Gastroesophageal sphincter (tissue), 4 donors: ENCODE results near the gene TEX13B. TPM values are rescaled to one million over a fixed set of nuclear protein-coding genes. Genes with fewer than 3 reads are reported as not detected.

Experiments
- ATAC-seq: fragments of 150-250 bp; one replicate; pipeline ENCODE4 v1.9.1; 2016; ENCODE audit warnings: mild to moderate bottlenecking, moderate library complexity
- H3K27ac ChIP-seq, 4 donors: fragments of 200-600 bp; sonication (generic) in 3 of 4; 1 replicate in 3 of 4; 2 replicates in 1 of 4; pipeline ENCODE4 v1.5.1; 2016 to 2019
- H3K27me3 ChIP-seq: fragments of 200-600 bp; sonication (generic); one replicate; pipeline ENCODE4 v1.5.1; 2019
- H3K36me3 ChIP-seq, 2 donors: fragments of 200-600 bp; sonication (generic); one replicate each; pipeline ENCODE4 v1.5.1; 2019; ENCODE audit warnings: control low read depth in 1 of 2
- H3K4me1 ChIP-seq, 3 donors: fragments of 200-600 bp; sonication (generic); 1 replicate in 2 of 3; 2 replicates in 1 of 3; pipeline ENCODE4 v1.5.1; 2016 to 2019; ENCODE audit warnings: control low read depth in 2 of 3
- H3K4me3 ChIP-seq, 2 donors: fragments of 200-600 bp; sonication (generic); one replicate each; pipeline ENCODE4 v1.5.1; 2019; ENCODE audit warnings: mild to moderate bottlenecking in 1 of 2, moderate library complexity in 1 of 2
- H3K9me3 ChIP-seq, 3 donors: fragments of 200-600 bp; sonication (generic); one replicate each; pipeline ENCODE4 v1.5.1; 2017 to 2019; ENCODE audit warnings: control low read depth in 2 of 3
- CTCF ChIP-seq, 4 experiments: fragments of 200-600 bp in 2 of 4; fragments of 450-650 bp in 2 of 4; sonication (generic) in 1 of 4; IDR thresholded peaks; one replicate each; pipeline ENCODE4 v1.5.1; 2017 to 2019; ENCODE audit warnings: antibody characterized with exemption in 4 of 4, mild to moderate bottlenecking in 2 of 4, moderate library complexity in 2 of 4
- EP300 ChIP-seq: sonication (generic); formaldehyde crosslinking; IDR thresholded peaks from one replicate; pipeline ENCODE4 v1.6.1; 2017; ENCODE audit warnings: antibody characterized with exemption, mild to moderate bottlenecking
- POLR2A ChIP-seq, 2 donors: fragments of 450-650 bp; IDR thresholded peaks; one replicate each; pipeline ENCODE4 v1.6.1; 2017; ENCODE audit warnings: antibody characterized with exemption in 2 of 2, mild to moderate bottlenecking in 2 of 2, moderate library complexity in 1 of 2
- POLR2AphosphoS5 ChIP-seq: sonication (generic); formaldehyde crosslinking; IDR thresholded peaks from one replicate; pipeline ENCODE4 v1.6.1; 2017; ENCODE audit warnings: antibody characterized with exemption
- WGBS, 2 donors: methylation state at CpG; one replicate each; pipeline ENCODE4 v1.1.5; 2018; ENCODE audit warnings: low coverage in 1 of 2; 5-methylcytosine and 5-hydroxymethylcytosine counted together
- total RNA-seq, 4 donors: library from RNA; depleted of rRNA; stranded (reverse); fragments of >200 nt; gene quantifications; one replicate each; pipeline ENCODE4 v1.1.0, GENCODE V29; 2016

Gene TEX13B
- total RNA-seq, 4 donors from 2014 or later = not detected

GRCh38 chrX:108001218-108001814 lies 19.1 kb upstream of the TEX13B start:
- H3K27ac ChIP-seq = no peak overlapping the region
- 28 to 43% methylated on average over 4 to 5 of the region's 11 CpGs for WGBS, 2 donors
- TF ChIP-seq POLR2AphosphoS5 (no peak), CTCF (IDR thresholded peaks at IDR 0.05) (peak in 1 of 4 experiments; percentile 23), POLR2A (IDR thresholded peaks at IDR 0.05) (no peak)

DNA sequence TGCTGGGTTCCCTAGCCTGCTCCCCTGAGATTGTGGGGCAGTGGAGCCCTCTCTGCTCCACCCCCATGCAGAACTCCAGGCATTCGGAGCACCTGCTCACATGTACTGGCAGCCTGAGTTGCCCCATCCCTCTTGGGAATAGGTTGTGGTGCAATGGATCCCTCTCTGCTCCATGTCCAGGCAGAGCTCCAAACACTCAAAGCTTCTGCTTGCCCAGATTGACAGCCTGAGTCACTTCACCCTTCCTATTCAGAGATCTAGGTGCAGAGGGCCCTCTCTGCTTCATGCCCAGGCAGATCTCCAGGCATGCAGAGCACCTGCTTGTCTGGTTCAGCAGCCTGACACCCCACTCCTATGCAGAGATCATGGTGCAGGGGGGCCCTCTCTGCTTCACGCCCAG lies 18.6 kb upstream of the TEX13B start:
- Histone ChIP-seq H3K27me3 (no peaks in the 10 kb centered on the region), H3K36me3 (no peaks in the 10 kb centered on the region), H3K4me1 (no peaks in the 10 kb centered on the region), H3K27ac (no peak overlapping the region), H3K4me3 (no peak overlapping the region), H3K9me3 (no peaks in the 10 kb centered on the region)
- TF ChIP-seq POLR2AphosphoS5 (no peak), EP300 (no peak), CTCF (IDR thresholded peaks at IDR 0.05) (no peak), POLR2A (IDR thresholded peaks at IDR 0.05) (no peak)
- WGBS, 2 donors = no CpG with 5 or more reads among the region's 2 CpGs
- no peak for ATAC-seq

More at GRCh38 chrX:108001218-108001814, 19.1 kb upstream of the TEX13B start:
- no peaks in the 10 kb centered on the region for H3K9me3 ChIP-seq
- H3K36me3 ChIP-seq = no peaks in the 10 kb centered on the region
- no peak for ATAC-seq
- H3K27me3 ChIP-seq = no peaks in the 10 kb centered on the region
- H3K4me3 ChIP-seq = no peak overlapping the region
- H3K4me1 ChIP-seq = no peaks in the 10 kb centered on the region

- no peak for ATAC-seq
- H3K36me3 ChIP-seq = no peaks in the 10 kb centered on the region
- WGBS, 2 donors = 74 to 76% methylated on average over 4 to 5 of the region's 6 CpGs
- H3K4me1 ChIP-seq = no peaks in the 10 kb centered on the region
- H3K4me3 ChIP-seq = no peak overlapping the region
- H3K27ac ChIP-seq = no peak overlapping the region
- no peak for TF ChIP-seq CTCF (IDR thresholded peaks at IDR 0.05)
- no peak for TF ChIP-seq POLR2A (IDR thresholded peaks at IDR 0.05)
- no peak for TF ChIP-seq EP300
- no peak for TF ChIP-seq POLR2AphosphoS5
- no peaks in the 10 kb centered on the region for H3K27me3 ChIP-seq
- no peaks in the 10 kb centered on the region for H3K9me3 ChIP-seq
Measured at GRCh38 chrX:107996124-107996523, 14.0 kb upstream of the TEX13B start.

DNA sequence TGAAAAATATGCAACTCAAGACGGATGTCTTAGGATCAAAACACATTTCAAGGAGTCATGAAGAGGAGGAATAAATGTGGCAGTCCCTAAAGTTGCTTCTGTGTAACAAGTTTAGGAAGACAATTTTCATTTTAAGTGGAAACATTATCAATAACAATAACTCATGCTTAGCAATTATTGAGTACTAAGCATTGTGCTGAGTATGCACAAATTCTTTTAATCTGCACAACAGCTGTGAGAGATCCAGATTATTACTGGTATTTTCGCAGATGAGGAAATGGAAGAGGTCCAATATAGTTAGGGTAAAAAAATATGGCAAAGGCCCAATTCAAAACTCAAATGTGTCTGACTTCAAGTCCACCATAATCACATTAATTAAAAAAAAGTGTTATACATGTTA lies 2.9 kb upstream of the TEX13B start:
- TF ChIP-seq POLR2AphosphoS5 = no peak
- TF ChIP-seq CTCF (IDR thresholded peaks at IDR 0.05) = no peak
- no peak for TF ChIP-seq EP300
- TF ChIP-seq POLR2A (IDR thresholded peaks at IDR 0.05) = no peak
- Histone ChIP-seq H3K4me1 (no peaks in the 10 kb centered on the region), H3K27me3 (no peaks in the 10 kb centered on the region), H3K27ac (no peak overlapping the region), H3K4me3 (no peak overlapping the region), H3K36me3 (no peaks in the 10 kb centered on the region), H3K9me3 (no peaks in the 10 kb centered on the region)
- ATAC-seq = no peak
- WGBS, 2 donors = 33 to 66% methylated on average over 2 of the region's 2 CpGs

DNA sequence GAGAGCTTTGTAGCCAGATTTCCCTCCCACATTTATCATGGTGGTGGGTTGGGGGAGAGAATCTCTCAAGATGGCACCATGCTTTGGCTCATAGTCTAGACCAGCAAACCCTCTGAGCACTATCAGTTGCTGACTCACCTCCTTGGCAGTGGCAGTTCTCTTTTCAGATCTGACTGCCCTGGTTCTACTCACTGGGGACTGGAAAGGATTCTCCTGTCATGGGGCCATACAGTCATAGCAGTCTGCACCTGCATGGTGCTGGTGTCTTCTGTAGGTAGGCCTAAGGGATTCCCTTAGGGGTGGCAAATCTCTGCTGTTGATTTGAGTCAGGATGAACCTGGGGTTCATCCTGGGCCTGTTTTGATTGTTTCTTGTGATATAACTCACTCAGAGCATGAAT lies 2.6 kb downstream of the TEX13B start:
- H3K9me3 ChIP-seq = no peaks in the 10 kb centered on the region
- no peaks in the 10 kb centered on the region for H3K4me1 ChIP-seq
- H3K27ac ChIP-seq = no peak overlapping the region
- H3K4me3 ChIP-seq = no peak overlapping the region
- no peaks in the 10 kb centered on the region for H3K27me3 ChIP-seq
- TF ChIP-seq POLR2AphosphoS5 = no peak
- no peak for TF ChIP-seq EP300
- TF ChIP-seq POLR2A (IDR thresholded peaks at IDR 0.05) = no peak
- TF ChIP-seq CTCF (IDR thresholded peaks at IDR 0.05) = no peak
- no peak for ATAC-seq
- H3K36me3 ChIP-seq = no peaks in the 10 kb centered on the region
